A549 (cell line): ENCODE data around the gene MAOB. TPM values are rescaled to one million over a fixed set of nuclear protein-coding genes. Genes with fewer than 3 reads are reported as not detected.
A peak's percentile ranks its signal among the peaks of the same experiment; 100 is the strongest.
"Not testable (repeated sequence)": the region's sequence is repeated elsewhere in the genome, so short reads cannot be mapped to it uniquely, and the experiment has no call there.

Experiments
- ATAC-seq, 2 experiments: fragments of 200-7000 bp in 1 of 2; fragments of >200 bp in 1 of 2; cut with Nextera tagmentation in 1 of 2; cut with Tn5 transposase in 1 of 2; 3 replicates each; pipeline versions ENCODE4 v1.8.0 to v1.9.1; 2018 to 2020; ENCODE audit warnings: mild to moderate bottlenecking in 1 of 2, moderate library complexity in 1 of 2
- CTCF ChIA-PET: fragments of 300-600 bp; sonication (Branson Sonifier 250); formaldehyde crosslinking; extraction: SDS; loops from one replicate; lab custom pipeline; 2021; ENCODE audit warnings: antibody characterized with exemption, inconsistent platforms; lab: Yijun Ruan, JAX
- POLR2A ChIA-PET: fragments of 350-600 bp; formaldehyde crosslinking; extraction: SDS; loops from one replicate; lab custom pipeline; 2021; ENCODE audit warnings: antibody characterized with exemption, inconsistent platforms; lab: Yijun Ruan, JAX
- DNase-seq, 2 experiments: peaks; one replicate each; pipeline versions ENCODE4 v3.0.0 to v3.0.0-alpha.2; 2011 to 2016; ENCODE audit warnings: low read depth in 1 of 2, low spot score in 1 of 2
- FAIRE-seq: peaks from 2 replicates; lab custom pipeline; 2011; peaks lifted over from hg19 to GRCh38; lab: Jason Lieb, UNC
- H3K27ac ChIP-seq, 2 experiments: fragments of >200 bp; sonication (Bioruptor Twin); formaldehyde crosslinking; 3 replicates each; pipeline ENCODE4 v1.5.1; 2016 to 2017
- H3K4me1 ChIP-seq: fragments of >200 bp; sonication (Bioruptor Twin); formaldehyde crosslinking; 3 replicates; pipeline ENCODE4 v1.6.1; 2016
- H3K4me2 ChIP-seq: fragments of >200 bp; sonication (Bioruptor Twin); formaldehyde crosslinking; 3 replicates; pipeline ENCODE4 v1.6.1; 2016
- H3K4me3 ChIP-seq: fragments of >200 bp; sonication (Bioruptor Twin); formaldehyde crosslinking; 3 replicates; pipeline ENCODE4 v1.5.1; 2016
- H3K9me3 ChIP-seq: fragments of >200 bp; sonication (Bioruptor Twin); formaldehyde crosslinking; 3 replicates; pipeline ENCODE4 v1.6.1; 2016
- BCL3 ChIP-seq: fragments of >200 bp; sonication (Bioruptor Twin); formaldehyde crosslinking; IDR thresholded peaks from 3 replicates; pipeline ENCODE4 v1.6.1; 2016
- BHLHE40 ChIP-seq: IDR thresholded peaks from 2 replicates; pipeline ENCODE4 v1.6.1; 2012; ENCODE audit warnings: low read depth, low read length, inconsistent platforms
- CBX8 ChIP-seq: fragments of 200-600 bp; sonication (generic); IDR thresholded peaks from 2 replicates; pipeline ENCODE4 v1.6.1; 2016
- CHD4 ChIP-seq: fragments of 200-600 bp; sonication (generic); IDR thresholded peaks from 2 replicates; pipeline ENCODE4 v1.6.1; 2016; ENCODE audit warnings: antibody characterized with exemption, mild to moderate bottlenecking, borderline replicate concordance
- FOSL2 ChIP-seq, 2 experiments: fragments of 450-650 bp in 1 of 2; fragments of >200 bp in 1 of 2; sonication (Bioruptor Twin) in 1 of 2; formaldehyde crosslinking; IDR thresholded peaks; 2 replicates each; pipeline versions ENCODE4 v1.5.0 to v1.6.1; 2016 to 2020; ENCODE audit warnings: mild to moderate bottlenecking in 1 of 2, moderate library complexity in 1 of 2
- FOXS1 ChIP-seq: fragments of 250-450 bp; sonication (Bioruptor Pico); IDR thresholded peaks from 2 replicates; pipeline ENCODE4 v1.5.0; 2020; ENCODE audit warnings: mild to moderate bottlenecking, moderate library complexity
- GATA3 ChIP-seq: IDR thresholded peaks from 2 replicates; pipeline ENCODE4 v1.6.1; 2012; ENCODE audit warnings: borderline replicate concordance
- JUNB ChIP-seq: fragments of >200 bp; sonication (Bioruptor Twin); formaldehyde crosslinking; IDR thresholded peaks from 2 replicates; pipeline ENCODE4 v1.6.1; 2016
- KDM1A ChIP-seq: fragments of 200-600 bp; sonication (generic); IDR thresholded peaks from 2 replicates; pipeline ENCODE4 v1.6.1; 2016; ENCODE audit warnings: low read depth, mild to moderate bottlenecking
- MAX ChIP-seq: IDR thresholded peaks from 2 replicates; pipeline ENCODE4 v1.6.1; 2012
- MAZ ChIP-seq: fragments of 150-350 bp; IDR thresholded peaks from 2 replicates; pipeline ENCODE4 v1.6.1; 2014; ENCODE audit warnings: antibody characterized with exemption, low read depth, low read length, borderline replicate concordance
- MYC ChIP-seq: IDR thresholded peaks from 2 replicates; pipeline ENCODE4 v1.6.1; 2012; ENCODE audit warnings: mild to moderate bottlenecking, inconsistent platforms, low read length, improper control_type of control experiment, borderline replicate concordance
- NPAS2 ChIP-seq: fragments of 250-450 bp; sonication (Bioruptor Pico); IDR thresholded peaks from 2 replicates; pipeline ENCODE4 v1.8.0; 2022; ENCODE audit warnings: mild to moderate bottlenecking, moderate library complexity, borderline replicate concordance
- PBX3 ChIP-seq: IDR thresholded peaks from 2 replicates; pipeline ENCODE4 v1.6.1; 2012
- PHF8 ChIP-seq: fragments of 200-600 bp; sonication (generic); IDR thresholded peaks from 2 replicates; pipeline ENCODE4 v1.6.1; 2016; ENCODE audit warnings: low read depth, mild to moderate bottlenecking, antibody characterized with exemption, moderate library complexity, borderline replicate concordance
- POLR2A ChIP-seq: IDR thresholded peaks from 2 replicates; pipeline ENCODE4 v1.6.1; 2012; ENCODE audit warnings: mild to moderate bottlenecking, low read length
- RAD21 ChIP-seq, 2 experiments: fragments of >200 bp in 1 of 2; sonication (Bioruptor Twin) in 1 of 2; formaldehyde crosslinking in 1 of 2; IDR thresholded peaks in 1 of 2; conservative IDR thresholded peaks in 1 of 2; 2 replicates in 1 of 2; 3 replicates in 1 of 2; pipeline ENCODE4 v1.6.1; 2012 to 2018; ENCODE audit warnings: inconsistent platforms in 1 of 2
- RARB ChIP-seq: fragments of 250-450 bp; sonication (Bioruptor Pico); IDR thresholded peaks from 2 replicates; pipeline ENCODE4 v1.8.0; 2021; ENCODE audit warnings: mild to moderate bottlenecking, moderate library complexity
- ZC3H11A ChIP-seq: fragments of 450-650 bp; IDR thresholded peaks from 2 replicates; pipeline ENCODE4 v1.6.1; 2014; ENCODE audit warnings: antibody characterized with exemption, mild to moderate bottlenecking
- ZFP36 ChIP-seq: fragments of 450-650 bp; IDR thresholded peaks from 2 replicates; pipeline ENCODE4 v1.6.1; 2014; ENCODE audit warnings: borderline replicate concordance; ENCODE audit not compliant: partially characterized antibody
- ZSCAN20 ChIP-seq: fragments of 250-450 bp; sonication (Bioruptor Pico); IDR thresholded peaks from 2 replicates; pipeline ENCODE4 v1.8.0; 2022; ENCODE audit warnings: mild to moderate bottlenecking, moderate library complexity
- WGBS: methylation state at CpG from one replicate; pipeline ENCODE4 v1.1.6; 2017; ENCODE audit errors: missing lambda C conversion rate; 5-methylcytosine and 5-hydroxymethylcytosine counted together
- polyA minus RNA-seq: library from RNA; depleted of rRNA, polyadenylated mRNA; stranded (reverse); fragments of >200 nt; gene quantifications from 2 replicates; pipeline ENCODE4 v1.2.3, GENCODE V29; 2011; rRNA and poly(A)+ RNA removed
- polyA plus RNA-seq, 4 experiments: library from polyadenylated mRNA; depleted of rRNA in 3 of 4; stranded (reverse); fragments of >200 nt; fragmentation: RNase III in 1 of 4; extraction: RNeasy Plus Mini Kit Qiagen cat#74134 plus additional on column Dnase treatment in 1 of 4; gene quantifications; 2 replicates in 3 of 4; 3 replicates in 1 of 4; pipeline ENCODE4 v1.2.3, GENCODE V29; 2011 to 2017
- TF ChIP-seq, protein P1 (sequence below): fragments of 200-600 bp; sonication (generic); IDR thresholded peaks from 2 replicates; pipeline ENCODE4 v1.6.1; 2016; ENCODE audit warnings: antibody characterized with exemption, mild to moderate bottlenecking, moderate library complexity

Gene MAOB
- 0.35 and 0.48 TPM in 2 replicates for polyA plus RNA-seq (2011; rRNA removed)
- polyA plus RNA-seq (2012; cell fraction: cytosol; rRNA removed), result 0.10 and 0.13 TPM in 2 replicates
- 0.07 TPM in 2 replicates for polyA plus RNA-seq (2012; cell fraction: nucleus; rRNA removed)
- polyA plus RNA-seq (2017; fragmentation: RNase III; extraction: RNeasy Plus Mini Kit Qiagen cat#74134 plus additional on column Dnase treatment), result 0.05 to 0.09 TPM (median 0.05 TPM) in 3 replicates
- polyA minus RNA-seq, result 0.08 and 0.15 TPM in 2 replicates

DNA sequence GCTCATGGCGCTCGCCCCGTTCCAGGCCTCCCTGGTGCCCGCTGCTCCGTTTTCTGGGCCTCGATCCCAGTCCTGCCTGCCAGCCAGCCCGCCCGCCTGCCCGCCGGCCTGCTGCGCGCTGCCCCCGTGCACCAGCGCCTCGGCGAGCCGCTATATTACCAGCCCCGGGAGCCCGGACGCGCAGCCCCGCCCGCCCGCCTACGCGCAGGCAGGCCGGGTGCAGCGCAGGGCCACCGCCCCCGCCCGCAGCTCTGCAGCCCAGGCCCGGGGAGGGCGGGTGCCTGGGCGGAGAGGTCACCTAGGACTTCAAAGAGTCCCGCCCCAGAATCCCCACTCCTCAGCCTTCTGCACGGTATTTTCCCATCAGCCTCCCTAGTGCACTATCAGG lies at the start of gene MAOB:
Gene MAOB, minus strand, starts transcription at position 157 of the 388 bp plus-strand sequence. Its CDS starts 151 bp downstream, at position 6.
- WGBS, result 0% methylated on average over 1 of the region's 36 CpGs
- ATAC-seq (no peak), DNase-seq (no peak), FAIRE-seq (no peak)
- Histone ChIP-seq H3K9me3 (no peaks in the 10 kb centered on the region), H3K4me1 (no peaks in the 10 kb centered on the region), H3K27ac (no peak within 1 kb of the TSS), H3K4me2 (no peak within 1 kb of the TSS), H3K4me3 (no peak within 1 kb of the TSS)
- CTCF ChIA-PET, result no interaction called here
- TF ChIP-seq BCL3, result no peak
- TF ChIP-seq MAX, result no peak
- no peak for TF ChIP-seq MAZ
- no peak for TF ChIP-seq FOSL2 (IDR thresholded peaks at IDR 0.05)
- no peak for TF ChIP-seq FOSL2 (CRISPR knock-in tag; IDR thresholded peaks at IDR 0.05)
- no peak for TF ChIP-seq FOXS1 (CRISPR knock-in tag)
- TF ChIP-seq PHF8, result no peak
- TF ChIP-seq RARB (CRISPR knock-in tag), result no peak
- POLR2A ChIA-PET, result no interaction called here

DNA sequence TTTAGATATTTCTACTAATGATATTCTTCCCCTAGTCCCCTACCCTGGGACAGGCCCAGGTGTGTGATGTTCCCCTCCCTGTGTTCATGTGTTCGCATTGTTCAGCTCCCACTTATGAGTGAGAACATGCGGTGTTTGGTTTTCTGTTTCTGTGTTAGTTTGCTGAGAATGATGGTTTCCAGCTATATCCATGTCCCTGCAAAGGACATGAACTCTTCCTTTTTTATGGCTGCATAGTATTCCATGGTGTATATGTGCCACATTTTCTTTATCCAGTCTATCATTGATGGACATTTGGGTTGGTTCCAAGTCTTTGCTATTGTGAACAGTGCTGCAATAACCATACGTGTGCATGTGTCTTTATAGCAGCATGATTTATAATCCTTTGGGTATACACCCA lies 39.8 kb upstream of the MAOB start:
- H3K9me3 ChIP-seq, POLR2A ChIA-PET, CTCF ChIA-PET, ATAC-seq, H3K4me1 ChIP-seq, DNase-seq, H3K27ac ChIP-seq, H3K4me3 ChIP-seq, FAIRE-seq, H3K4me2 ChIP-seq: not testable (repeated sequence)
- 50% methylated on average over 3 of the region's 3 CpGs for WGBS

DNA sequence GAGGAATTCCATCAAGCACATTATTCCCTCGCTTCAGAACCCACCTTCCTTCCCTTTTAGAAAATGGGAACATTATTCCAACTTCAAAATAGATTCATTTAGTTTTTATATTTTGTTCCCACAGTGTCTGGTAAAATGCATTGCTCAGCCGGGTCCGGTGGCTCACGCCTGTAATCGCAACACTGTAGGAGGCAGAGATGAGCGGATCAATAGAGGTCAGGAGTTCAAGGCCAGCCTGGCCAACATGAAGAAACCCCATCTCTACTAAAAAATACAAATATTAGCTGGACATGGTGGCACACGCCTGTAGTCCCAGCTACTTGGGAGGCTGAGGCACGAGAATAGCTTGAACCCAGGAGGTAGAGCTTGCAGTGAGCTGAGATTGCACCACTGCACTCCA lies 28.5 kb upstream of the MAOB start:
- H3K4me1 ChIP-seq, DNase-seq, CTCF ChIA-PET, POLR2A ChIA-PET, H3K4me3 ChIP-seq, H3K4me2 ChIP-seq, ATAC-seq, H3K9me3 ChIP-seq, H3K27ac ChIP-seq: not testable (repeated sequence)
- 83% methylated on average over 7 of the region's 8 CpGs for WGBS
- peak; percentile 7 for FAIRE-seq

DNA sequence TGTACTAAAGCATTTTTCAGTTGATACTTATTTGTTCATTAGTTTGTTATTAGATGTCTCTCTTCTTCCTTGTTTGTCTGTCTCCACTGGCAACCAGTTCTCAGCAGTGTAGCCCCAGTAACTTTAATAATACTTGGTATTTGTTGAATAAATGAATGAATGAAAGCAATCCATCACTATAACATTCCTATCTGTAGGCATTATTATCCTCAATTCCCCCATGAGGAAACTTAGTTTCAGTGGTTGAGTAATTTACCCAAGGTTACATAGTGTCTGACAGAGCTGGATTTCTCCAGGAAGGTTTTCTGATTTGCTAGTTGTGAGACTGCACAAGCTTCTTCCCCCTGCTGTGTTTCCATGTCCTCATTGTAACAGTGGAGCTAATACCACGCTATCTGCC lies 27.8 kb upstream of the MAOB start:
- H3K27ac ChIP-seq, result no peak overlapping the region
- no peak overlapping the region for H3K4me3 ChIP-seq
- ATAC-seq, result no peak
- no peak overlapping the region for H3K4me2 ChIP-seq
- peak in 1 of 2 experiments; percentile 5 for DNase-seq
- TF ChIP-seq MYC, result no peak
- TF ChIP-seq CHD4, result no peak
- TF ChIP-seq GATA3, result no peak
- peak; percentile 76 for FAIRE-seq
- POLR2A ChIA-PET, result no interaction called here
- CTCF ChIA-PET, result no interaction called here
- no peaks in the 10 kb centered on the region for H3K4me1 ChIP-seq
- WGBS, result 5% methylated on average over 1 of the region's 1 CpG
- no peaks in the 10 kb centered on the region for H3K9me3 ChIP-seq

DNA sequence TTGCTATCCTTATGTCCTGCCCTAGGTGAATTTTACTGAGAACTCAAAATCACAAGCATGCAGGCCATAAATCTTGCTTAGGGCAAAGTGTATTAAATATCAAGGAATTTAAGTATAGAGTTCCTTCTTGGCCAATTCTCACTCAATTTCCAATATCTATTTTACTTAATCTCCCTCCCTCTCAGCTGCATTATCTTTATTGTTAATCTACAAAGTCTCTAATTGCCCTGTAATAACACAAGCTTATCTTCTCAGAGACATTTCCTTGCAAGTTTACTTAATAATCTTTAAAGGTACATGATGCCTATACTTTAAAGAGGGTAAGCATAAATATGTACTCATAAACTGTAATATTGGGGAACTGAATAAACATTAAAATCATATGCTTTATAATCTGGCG lies 26.9 kb upstream of the MAOB start:
- Histone ChIP-seq H3K4me2 (no peak overlapping the region), H3K27ac (no peak overlapping the region), H3K4me1 (no peaks in the 10 kb centered on the region), H3K9me3 (no peaks in the 10 kb centered on the region), H3K4me3 (no peak overlapping the region)
- FAIRE-seq (peak; percentile 43), DNase-seq (no peak), ATAC-seq (no peak)
- WGBS, result 95% methylated on average over 1 of the region's 1 CpG
- ChIA-PET CTCF (no interaction called here), POLR2A (no interaction called here)
- TF ChIP-seq POLR2A (no peak), NPAS2 (no peak), PBX3 (no peak), ZFP36 (no peak), BHLHE40 (no peak), RAD21 (conservative IDR thresholded peaks at IDR 0.05 in 1 of 2, IDR thresholded peaks at IDR 0.05 in 1 of 2) (no peak), KDM1A (no peak), ZSCAN20 (CRISPR knock-in tag) (no peak), RARB (CRISPR knock-in tag) (no peak), JUNB (no peak), CBX8 (no peak), ZC3H11A (no peak)
- TF ChIP-seq, protein P1, sequence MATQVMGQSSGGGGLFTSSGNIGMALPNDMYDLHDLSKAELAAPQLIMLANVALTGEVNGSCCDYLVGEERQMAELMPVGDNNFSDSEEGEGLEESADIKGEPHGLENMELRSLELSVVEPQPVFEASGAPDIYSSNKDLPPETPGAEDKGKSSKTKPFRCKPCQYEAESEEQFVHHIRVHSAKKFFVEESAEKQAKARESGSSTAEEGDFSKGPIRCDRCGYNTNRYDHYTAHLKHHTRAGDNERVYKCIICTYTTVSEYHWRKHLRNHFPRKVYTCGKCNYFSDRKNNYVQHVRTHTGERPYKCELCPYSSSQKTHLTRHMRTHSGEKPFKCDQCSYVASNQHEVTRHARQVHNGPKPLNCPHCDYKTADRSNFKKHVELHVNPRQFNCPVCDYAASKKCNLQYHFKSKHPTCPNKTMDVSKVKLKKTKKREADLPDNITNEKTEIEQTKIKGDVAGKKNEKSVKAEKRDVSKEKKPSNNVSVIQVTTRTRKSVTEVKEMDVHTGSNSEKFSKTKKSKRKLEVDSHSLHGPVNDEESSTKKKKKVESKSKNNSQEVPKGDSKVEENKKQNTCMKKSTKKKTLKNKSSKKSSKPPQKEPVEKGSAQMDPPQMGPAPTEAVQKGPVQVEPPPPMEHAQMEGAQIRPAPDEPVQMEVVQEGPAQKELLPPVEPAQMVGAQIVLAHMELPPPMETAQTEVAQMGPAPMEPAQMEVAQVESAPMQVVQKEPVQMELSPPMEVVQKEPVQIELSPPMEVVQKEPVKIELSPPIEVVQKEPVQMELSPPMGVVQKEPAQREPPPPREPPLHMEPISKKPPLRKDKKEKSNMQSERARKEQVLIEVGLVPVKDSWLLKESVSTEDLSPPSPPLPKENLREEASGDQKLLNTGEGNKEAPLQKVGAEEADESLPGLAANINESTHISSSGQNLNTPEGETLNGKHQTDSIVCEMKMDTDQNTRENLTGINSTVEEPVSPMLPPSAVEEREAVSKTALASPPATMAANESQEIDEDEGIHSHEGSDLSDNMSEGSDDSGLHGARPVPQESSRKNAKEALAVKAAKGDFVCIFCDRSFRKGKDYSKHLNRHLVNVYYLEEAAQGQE, result no peak
